Activated CD8-positive, alpha-beta T cell treated with anti-CD3 and anti-CD28 coated beads, Interleukin-2, amount 10 ng/mL, durations not matched to agents 7 days and 5 days (primary cell): ENCODE measurements around the gene ATXN1. TPM values are rescaled to one million over a fixed set of nuclear protein-coding genes. Genes with fewer than 3 reads are reported as not detected.

Experiments used
- ATAC-seq: fragments of 150-1000 bp; cut with Tn5 transposase; one replicate; pipeline ENCODE4 v1.10.0; 2021; ENCODE audit warnings: moderate library complexity
- CTCF ChIA-PET: fragments of 350-600 bp; sonication (Branson Sonifier 250); formaldehyde crosslinking; loops from one replicate; lab custom pipeline; 2021; ENCODE audit warnings: antibody characterized with exemption; lab: Charles Lee
- POLR2A ChIA-PET: fragments of 350-600 bp; sonication (Branson Sonifier 250); formaldehyde crosslinking; loops from one replicate; lab custom pipeline; 2021; ENCODE audit warnings: antibody characterized with exemption; lab: Charles Lee
- DNase-seq: peaks from one replicate; pipeline ENCODE4 v3.0.0-alpha.2; 2020
- H3K27ac Mint-ChIP-seq: one replicate; pipeline ENCODE4 v1.8.0; 2021; ENCODE audit warnings: mild to moderate bottlenecking, mixed read lengths
- H3K27me3 Mint-ChIP-seq: one replicate; pipeline ENCODE4 v1.8.0; 2021; ENCODE audit warnings: low read depth, mixed read lengths
- H3K36me3 Mint-ChIP-seq: one replicate; pipeline ENCODE4 v1.8.0; 2021; ENCODE audit warnings: low read depth, mixed read lengths
- H3K4me1 Mint-ChIP-seq: one replicate; pipeline ENCODE4 v1.8.0; 2021; ENCODE audit warnings: low read depth, mixed read lengths
- H3K4me3 Mint-ChIP-seq: one replicate; pipeline ENCODE4 v1.8.0; 2021; ENCODE audit warnings: mild to moderate bottlenecking, mixed read lengths
- H3K9me3 Mint-ChIP-seq: one replicate; pipeline ENCODE4 v1.8.0; 2022; ENCODE audit warnings: mixed read lengths; ENCODE audit not compliant: insufficient read depth
- total RNA-seq, 2 experiments: library from RNA; stranded (reverse); gene quantifications; one replicate each; pipeline ENCODE4 v1.2.3, GENCODE V29; 2021

ATXN1 gene
- total RNA-seq, 2 experiments from 2014 or later = 36.7 to 42.9 TPM

- DNase-seq (no peak), ATAC-seq (no peak)
- Mint-ChIP-seq H3K36me3 (peaks cover 11% of the 10 kb centered on the region), H3K27me3 (no peaks in the 10 kb centered on the region), H3K4me3 (no peak overlapping the region), H3K9me3 (no peaks in the 10 kb centered on the region), H3K27ac (no peak overlapping the region), H3K4me1 (peaks cover 28% of the 10 kb centered on the region)
- CTCF ChIA-PET = interaction anchor here (1.3 kb wide), 1 partner anchor 167 kb away, joined by 3 read pairs; no protein-coding TSS in a partner anchor
- POLR2A ChIA-PET = no interaction called here
These were observed 164.5 kb downstream of the ATXN1 start for GRCh38 chr6:16596616-16597331.

GRCh38 chr6:16595514-16596120, 165.6 kb downstream of the ATXN1 start:
- DNase-seq = no peak
- Mint-ChIP-seq H3K27ac (no peak overlapping the region), H3K36me3 (peaks cover 6% of the 10 kb centered on the region), H3K27me3 (no peaks in the 10 kb centered on the region), H3K9me3 (no peaks in the 10 kb centered on the region), H3K4me1 (peaks cover 21% of the 10 kb centered on the region), H3K4me3 (no peak overlapping the region)
- no peak for ATAC-seq
- POLR2A ChIA-PET = no interaction called here
- CTCF ChIA-PET = no interaction called here

GRCh38 chr6:16594849-16595248, 166.4 kb downstream of the ATXN1 start:
- POLR2A ChIA-PET = no interaction called here
- ATAC-seq (no peak), DNase-seq (no peak)
- Mint-ChIP-seq H3K27me3 (no peaks in the 10 kb centered on the region), H3K4me3 (no peak overlapping the region), H3K4me1 (peaks cover 14% of the 10 kb centered on the region), H3K9me3 (no peaks in the 10 kb centered on the region), H3K36me3 (peaks cover 5% of the 10 kb centered on the region), H3K27ac (no peak overlapping the region)
- CTCF ChIA-PET = no interaction called here

- Mint-ChIP-seq H3K4me3 (no peak overlapping the region), H3K4me1 (peaks cover 7% of the 10 kb centered on the region), H3K27ac (no peak overlapping the region), H3K36me3 (peaks cover 6% of the 10 kb centered on the region), H3K27me3 (no peaks in the 10 kb centered on the region), H3K9me3 (no peaks in the 10 kb centered on the region)
- ATAC-seq (no peak), DNase-seq (no peak)
- CTCF ChIA-PET = no interaction called here
- POLR2A ChIA-PET = no interaction called here
These were observed 168.9 kb downstream of the ATXN1 start for GRCh38 chr6:16592223-16592911.

GRCh38 chr6:16591396-16592222, 169.7 kb downstream of the ATXN1 start:
- ATAC-seq (no peak), DNase-seq (no peak)
- peaks cover 6% of the 10 kb centered on the region for H3K36me3 Mint-ChIP-seq
- H3K4me1 Mint-ChIP-seq = peaks cover 7% of the 10 kb centered on the region
- ChIA-PET POLR2A (no interaction called here), CTCF (no interaction called here)
- H3K4me3 Mint-ChIP-seq = no peak overlapping the region
- no peaks in the 10 kb centered on the region for H3K27me3 Mint-ChIP-seq
- no peaks in the 10 kb centered on the region for H3K9me3 Mint-ChIP-seq
- no peak overlapping the region for H3K27ac Mint-ChIP-seq

- CTCF ChIA-PET = no interaction called here
- no peaks in the 10 kb centered on the region for H3K9me3 Mint-ChIP-seq
- peaks cover 31% of the 10 kb centered on the region for H3K36me3 Mint-ChIP-seq
- ATAC-seq (no peak), DNase-seq (no peak)
- POLR2A ChIA-PET = no interaction called here
- H3K27ac Mint-ChIP-seq = no peak overlapping the region
- no peaks in the 10 kb centered on the region for H3K27me3 Mint-ChIP-seq
- H3K4me3 Mint-ChIP-seq = no peak overlapping the region
- peaks cover 25% of the 10 kb centered on the region for H3K4me1 Mint-ChIP-seq
These were observed 175.5 kb downstream of the ATXN1 start for GRCh38 chr6:16585805-16586204.

GRCh38 chr6:16583144-16583762, 178.0 kb downstream of the ATXN1 start:
- no peak overlapping the region for H3K4me3 Mint-ChIP-seq
- ATAC-seq (no peak), DNase-seq (no peak)
- H3K27me3 Mint-ChIP-seq = no peaks in the 10 kb centered on the region
- H3K27ac Mint-ChIP-seq = no peak overlapping the region
- POLR2A ChIA-PET = interaction anchor here (0.6 kb wide), 1 partner anchor 263 kb away, joined by 3 read pairs; no protein-coding TSS in a partner anchor
- CTCF ChIA-PET = interaction anchor here (1.0 to 1.1 kb wide), 2 partner anchors 9 to 251 kb away, joined by 3 read pairs; no protein-coding TSS in a partner anchor
- H3K4me1 Mint-ChIP-seq = peaks cover 27% of the 10 kb centered on the region
- no peaks in the 10 kb centered on the region for H3K9me3 Mint-ChIP-seq
- peaks cover 40% of the 10 kb centered on the region for H3K36me3 Mint-ChIP-seq

- ChIA-PET POLR2A (no interaction called here), CTCF (interaction anchor here (1.0 to 1.1 kb wide), 2 partner anchors 8 to 250 kb away, joined by 3 read pairs; no protein-coding TSS in a partner anchor)
- Mint-ChIP-seq H3K27me3 (no peaks in the 10 kb centered on the region), H3K27ac (no peak overlapping the region), H3K36me3 (peaks cover 38% of the 10 kb centered on the region), H3K9me3 (no peaks in the 10 kb centered on the region), H3K4me1 (peaks cover 27% of the 10 kb centered on the region), H3K4me3 (no peak overlapping the region)
- ATAC-seq (no peak), DNase-seq (no peak)
These were observed 178.7 kb downstream of the ATXN1 start for GRCh38 chr6:16582446-16583143.

- ChIA-PET POLR2A (no interaction called here), CTCF (no interaction called here)
- Mint-ChIP-seq H3K9me3 (no peaks in the 10 kb centered on the region), H3K4me1 (peaks cover 21% of the 10 kb centered on the region), H3K4me3 (no peak overlapping the region), H3K27ac (no peak overlapping the region), H3K36me3 (peaks cover 32% of the 10 kb centered on the region), H3K27me3 (no peaks in the 10 kb centered on the region)
- DNase-seq (no peak), ATAC-seq (no peak)
These were observed 182.5 kb downstream of the ATXN1 start for GRCh38 chr6:16578695-16579285.

- no peaks in the 10 kb centered on the region for H3K27me3 Mint-ChIP-seq
- ATAC-seq = no peak
- peaks cover 18% of the 10 kb centered on the region for H3K4me1 Mint-ChIP-seq
- H3K9me3 Mint-ChIP-seq = no peaks in the 10 kb centered on the region
- H3K27ac Mint-ChIP-seq = no peak overlapping the region
- ChIA-PET CTCF (interaction anchor here (0.7 to 0.8 kb wide), 2 partner anchors 157 to 426 kb away, joined by 3 to 4 read pairs; no protein-coding TSS in a partner anchor), POLR2A (interaction anchor here (0.7 kb wide), 1 partner anchor 780 kb away, joined by 3 read pairs; no protein-coding TSS in a partner anchor)
- peaks cover 19% of the 10 kb centered on the region for H3K36me3 Mint-ChIP-seq
- DNase-seq = no peak
- no peak overlapping the region for H3K4me3 Mint-ChIP-seq
These were observed 184.6 kb downstream of the ATXN1 start for GRCh38 chr6:16576451-16577368.
